MCF 10A (cell line): ENCODE data around the gene OBSCN. TPM values are rescaled to one million over a fixed set of nuclear protein-coding genes. Genes with fewer than 3 reads are reported as not detected.

Experiments
- BruUV-seq: library from RNA; stranded (reverse); fragments of 400-500 nt; replicated peaks from 2 replicates; lab custom pipeline; 2021; lab: Mats Ljungman, UMichigan
- CTCF ChIA-PET: fragments of 300-600 bp; sonication (Branson Sonifier 250); formaldehyde crosslinking; extraction: SDS; loops from one replicate; lab custom pipeline; 2021; ENCODE audit warnings: antibody characterized with exemption, inconsistent platforms; lab: Yijun Ruan, JAX
- POLR2A ChIA-PET: fragments of 300-600, 350-650 bp; sonication (Branson Sonifier 250); formaldehyde crosslinking; extraction: SDS; loops from one replicate; lab custom pipeline; 2020; ENCODE audit warnings: antibody characterized with exemption, inconsistent platforms; lab: Yijun Ruan, JAX
- DNase-seq: peaks from one replicate; pipeline ENCODE4 v3.0.0-alpha.2; 2018; ENCODE audit not compliant: unreplicated experiment
- H3K27ac Mint-ChIP-seq: one replicate; pipeline ENCODE4 v1.8.0; 2022; ENCODE audit warnings: mild to moderate bottlenecking, low read depth, mixed read lengths; ENCODE audit not compliant: unreplicated experiment
- H3K27me3 Mint-ChIP-seq: one replicate; pipeline ENCODE4 v1.8.0; 2022; ENCODE audit warnings: mixed read lengths; ENCODE audit not compliant: insufficient read depth, unreplicated experiment
- H3K36me3 Mint-ChIP-seq: one replicate; pipeline ENCODE4 v1.8.0; 2022; ENCODE audit warnings: mild to moderate bottlenecking, moderate library complexity, mixed read lengths; ENCODE audit not compliant: insufficient read depth, unreplicated experiment
- H3K4me1 Mint-ChIP-seq: one replicate; pipeline ENCODE4 v1.8.0; 2022; ENCODE audit warnings: mixed read lengths; ENCODE audit not compliant: insufficient read depth, unreplicated experiment
- H3K4me3 Mint-ChIP-seq: one replicate; pipeline ENCODE4 v1.8.0; 2022; ENCODE audit warnings: mild to moderate bottlenecking, moderate library complexity, mixed read lengths; ENCODE audit not compliant: unreplicated experiment
- H3K9me3 Mint-ChIP-seq: one replicate; pipeline ENCODE4 v1.8.0; 2022; ENCODE audit warnings: mixed read lengths; ENCODE audit not compliant: unreplicated experiment
- intact Hi-C: fragments of 100-400 bp; cut with micrococcal nuclease; formaldehyde crosslinking; loops from 2 replicates; pipeline ENCODE4 v1.14.1; 2022
- total RNA-seq: library from RNA; stranded (reverse); gene quantifications from 2 replicates; pipeline ENCODE4 v1.2.3, GENCODE V29; 2022
- TF ChIP-seq, protein P1 (sequence below): fragments of 200-600 bp; IDR thresholded peaks from one replicate; pipeline ENCODE4 v1.8.0; 2022; ENCODE audit warnings: antibody characterized with exemption, mild to moderate bottlenecking; ENCODE audit not compliant: unreplicated experiment

The OBSCN gene
- total RNA-seq, 1 experiment from 2014 or later = 22.6 TPM

DNA sequence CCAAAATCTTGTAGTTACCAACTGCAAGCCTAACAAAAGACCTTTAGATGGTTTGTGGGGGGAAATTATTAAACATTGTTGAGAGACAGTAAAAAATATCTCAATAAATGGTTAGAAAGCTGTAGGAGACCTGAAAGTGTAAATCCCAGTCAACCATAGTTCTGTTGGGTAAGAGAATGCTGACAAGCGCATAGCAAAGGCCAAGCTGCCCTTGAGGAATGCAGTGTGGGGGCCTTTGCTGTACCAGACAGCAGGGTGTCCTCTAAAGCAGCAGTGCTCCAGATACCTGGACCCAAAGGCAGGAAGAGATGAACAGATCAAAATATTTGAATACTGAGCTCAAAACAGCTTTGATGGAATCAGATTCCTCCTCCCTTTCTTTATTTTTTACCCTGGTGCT, 54.6 kb downstream of the OBSCN start:
- CTCF ChIA-PET = interaction anchor here (0.6 to 1.8 kb wide), 3 partner anchors 26 to 196 kb away, joined by 3 to 7 read pairs (median 3); no protein-coding TSS in a partner anchor

DNA sequence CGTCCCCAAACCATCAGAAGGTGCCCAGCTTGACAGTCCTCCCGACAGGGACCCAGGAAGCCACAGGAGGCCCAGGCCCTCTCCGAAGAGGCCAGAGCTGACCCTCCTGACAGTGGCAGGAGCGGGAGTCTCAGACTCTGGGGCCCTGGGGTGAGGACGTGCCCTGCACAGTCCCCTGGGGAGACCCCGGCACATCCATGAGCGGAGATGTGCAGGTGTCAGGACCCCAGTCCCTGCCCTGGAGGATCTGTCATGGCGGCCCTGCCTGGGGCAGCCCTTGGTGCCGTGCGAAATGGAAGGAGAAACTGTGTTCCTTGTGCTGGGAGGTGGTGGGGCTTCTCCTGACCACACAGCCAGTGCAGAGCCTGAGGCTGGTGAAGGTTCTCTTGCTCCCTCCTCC, 55.8 kb downstream of the OBSCN start:
- Mint-ChIP-seq H3K4me1 (no peaks in the 10 kb centered on the region), H3K36me3 (no peaks in the 10 kb centered on the region), H3K9me3 (no peaks in the 10 kb centered on the region), H3K27ac (no peak overlapping the region), H3K27me3 (no peaks in the 10 kb centered on the region), H3K4me3 (no peak overlapping the region)
- intact Hi-C loops = no loop called here
- no peak for DNase-seq
- TF ChIP-seq, protein P1, sequence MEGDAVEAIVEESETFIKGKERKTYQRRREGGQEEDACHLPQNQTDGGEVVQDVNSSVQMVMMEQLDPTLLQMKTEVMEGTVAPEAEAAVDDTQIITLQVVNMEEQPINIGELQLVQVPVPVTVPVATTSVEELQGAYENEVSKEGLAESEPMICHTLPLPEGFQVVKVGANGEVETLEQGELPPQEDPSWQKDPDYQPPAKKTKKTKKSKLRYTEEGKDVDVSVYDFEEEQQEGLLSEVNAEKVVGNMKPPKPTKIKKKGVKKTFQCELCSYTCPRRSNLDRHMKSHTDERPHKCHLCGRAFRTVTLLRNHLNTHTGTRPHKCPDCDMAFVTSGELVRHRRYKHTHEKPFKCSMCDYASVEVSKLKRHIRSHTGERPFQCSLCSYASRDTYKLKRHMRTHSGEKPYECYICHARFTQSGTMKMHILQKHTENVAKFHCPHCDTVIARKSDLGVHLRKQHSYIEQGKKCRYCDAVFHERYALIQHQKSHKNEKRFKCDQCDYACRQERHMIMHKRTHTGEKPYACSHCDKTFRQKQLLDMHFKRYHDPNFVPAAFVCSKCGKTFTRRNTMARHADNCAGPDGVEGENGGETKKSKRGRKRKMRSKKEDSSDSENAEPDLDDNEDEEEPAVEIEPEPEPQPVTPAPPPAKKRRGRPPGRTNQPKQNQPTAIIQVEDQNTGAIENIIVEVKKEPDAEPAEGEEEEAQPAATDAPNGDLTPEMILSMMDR = no peak
- ChIA-PET CTCF (interaction anchor here (0.7 to 2.0 kb wide), 4 partner anchors 16 to 192 kb away, joined by 3 to 7 read pairs (median 4); partner anchors contain the start of gene IBA57), POLR2A (no interaction called here)
- no TSS peak for BruUV-seq

More for the DNA sequence above, 54.6 kb downstream of the OBSCN start:
- Mint-ChIP-seq H3K9me3 (no peaks in the 10 kb centered on the region), H3K27me3 (no peaks in the 10 kb centered on the region), H3K4me1 (no peaks in the 10 kb centered on the region), H3K36me3 (no peaks in the 10 kb centered on the region), H3K27ac (no peak overlapping the region), H3K4me3 (no peak overlapping the region)
- no TSS peak for BruUV-seq
- no peak for DNase-seq
- POLR2A ChIA-PET = interaction anchor here (2.6 kb wide), 1 partner anchor 34 kb away, joined by 7 read pairs; no protein-coding TSS in a partner anchor
- intact Hi-C loops = no loop called here
- TF ChIP-seq, protein P1 = no peak

DNA sequence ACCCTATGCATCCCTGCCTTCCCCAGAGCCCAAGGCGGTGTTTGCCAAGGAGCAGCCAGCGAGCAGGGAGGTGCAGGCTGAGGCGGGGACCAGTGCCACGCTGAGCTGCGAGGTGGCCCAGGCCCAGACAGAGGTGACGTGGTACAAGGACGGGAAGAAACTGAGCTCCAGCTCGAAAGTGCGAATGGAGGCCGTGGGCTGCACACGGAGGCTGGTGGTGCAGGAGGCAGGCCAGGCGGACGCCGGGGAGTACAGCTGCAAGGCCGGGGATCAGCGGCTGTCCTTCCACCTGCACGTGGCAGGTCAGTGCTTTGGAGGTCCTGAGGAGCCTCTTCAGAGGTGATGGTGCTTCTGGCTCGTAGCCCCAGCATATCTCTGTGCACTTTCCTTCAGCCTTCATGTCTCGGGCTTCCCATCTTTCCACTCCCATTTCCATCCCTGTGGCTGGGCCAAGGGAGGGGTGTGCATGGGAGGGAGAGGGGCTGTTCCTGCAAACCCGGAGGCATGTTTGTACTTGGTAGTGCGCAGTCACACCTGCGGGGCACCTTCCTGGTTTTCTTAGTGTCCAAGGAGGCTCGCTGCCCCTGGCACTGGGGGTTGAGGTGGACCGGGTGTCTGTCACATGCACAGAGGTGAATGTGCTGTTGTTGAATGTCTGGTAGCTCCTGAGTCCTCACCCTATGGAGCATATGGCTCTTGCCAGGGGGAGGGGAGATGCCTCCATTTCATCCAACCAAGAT, 56.4 kb downstream of the OBSCN start:
- no peaks in the 10 kb centered on the region for H3K36me3 Mint-ChIP-seq
- H3K4me3 Mint-ChIP-seq = no peak overlapping the region
- no TSS peak for BruUV-seq
- intact Hi-C loops = no loop called here
- no peaks in the 10 kb centered on the region for H3K27me3 Mint-ChIP-seq
- TF ChIP-seq, protein P1 = no peak
- no peaks in the 10 kb centered on the region for H3K9me3 Mint-ChIP-seq
- no peaks in the 10 kb centered on the region for H3K4me1 Mint-ChIP-seq
- no peak overlapping the region for H3K27ac Mint-ChIP-seq
- ChIA-PET CTCF (interaction anchor here (1.8 to 2.0 kb wide), 2 partner anchors 99 to 191 kb away, joined by 4 to 7 read pairs; partner anchors contain the start of gene IBA57), POLR2A (no interaction called here)
- DNase-seq = no peak

DNA sequence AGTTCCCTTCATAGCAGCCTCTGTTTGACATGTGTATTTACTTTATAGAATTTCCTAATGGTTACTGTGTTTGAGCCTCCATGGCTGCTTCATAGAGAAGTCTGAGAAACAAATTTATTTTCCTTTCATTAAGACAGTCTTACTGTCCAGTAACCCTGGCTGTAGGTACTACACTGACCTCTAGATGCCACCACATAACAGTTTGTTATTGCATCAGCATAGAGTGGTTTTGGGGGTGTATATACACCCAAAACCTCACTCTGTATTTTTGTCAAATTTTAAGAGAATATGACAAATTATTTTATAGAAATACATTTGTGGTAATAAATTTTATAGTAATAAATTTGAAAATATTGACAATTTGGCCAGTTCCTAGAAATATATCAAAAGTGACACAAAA, 57.3 kb downstream of the OBSCN start:
- H3K9me3 Mint-ChIP-seq = no peaks in the 10 kb centered on the region
- CTCF ChIA-PET = interaction anchor here (0.7 to 1.6 kb wide), 3 partner anchors 24 to 63 kb away, joined by 3 to 4 read pairs (median 4); no protein-coding TSS in a partner anchor
- POLR2A ChIA-PET = no interaction called here
- BruUV-seq = no TSS peak
- H3K27ac Mint-ChIP-seq = no peak overlapping the region
- intact Hi-C loops = loop anchor here (1.0 to 5.0 kb wide), 3 partner anchors 127 to 250 kb away; a partner anchor contains a TSS
- peak; percentile 48 for DNase-seq
- no peaks in the 10 kb centered on the region for H3K27me3 Mint-ChIP-seq
- TF ChIP-seq, protein P1 = peak; percentile 63
- H3K4me3 Mint-ChIP-seq = no peak overlapping the region
- no peaks in the 10 kb centered on the region for H3K4me1 Mint-ChIP-seq
- no peaks in the 10 kb centered on the region for H3K36me3 Mint-ChIP-seq
